Lower lobe of right lung (tissue), 2 donors: ENCODE data around the gene GPC3. TPM values are rescaled to one million over a fixed set of nuclear protein-coding genes. Genes with fewer than 3 reads are reported as not detected.

Experiments used
- ATAC-seq, 2 donors: fragments of 200-7000 bp; cut with Tn5 transposase; one replicate each; pipeline ENCODE4 v1.9.1; 2020 to 2022; ENCODE audit warnings: mild to moderate bottlenecking in 2 of 2, moderate library complexity in 2 of 2
- DNase-seq: peaks from one replicate; pipeline ENCODE4 v3.0.0-alpha.2; 2020
- H3K27ac ChIP-seq: fragments of 200-600 bp; one replicate; pipeline ENCODE4 v1.8.0; 2022
- H3K27me3 ChIP-seq: fragments of 200-600 bp; one replicate; pipeline ENCODE4 v1.8.0; 2022; ENCODE audit warnings: low read depth
- H3K36me3 ChIP-seq: fragments of 200-600 bp; one replicate; pipeline ENCODE4 v1.8.0; 2022; ENCODE audit warnings: mild to moderate bottlenecking
- H3K4me1 ChIP-seq: fragments of 200-600 bp; one replicate; pipeline ENCODE4 v1.8.0; 2022
- H3K4me3 ChIP-seq: fragments of 200-600 bp; one replicate; pipeline ENCODE4 v1.8.0; 2022; ENCODE audit warnings: mild to moderate bottlenecking
- H3K9me3 ChIP-seq: fragments of 200-600 bp; one replicate; pipeline ENCODE4 v1.8.0; 2022
- intact Hi-C: fragments of 100-400 bp; cut with DNase I; formaldehyde crosslinking; loops from one replicate; pipeline ENCODE4 v1.11.0; 2022
- total RNA-seq: library from RNA; stranded (reverse); fragmentation: NEBNext Ultra II Directional; extraction: Animal tissue kit (Norgen Biotek cat#: 25700); gene quantifications from one replicate; pipeline ENCODE4 v1.2.1, GENCODE V29; 2021
- TF ChIP-seq, protein P1 (sequence below): fragments of 200-600 bp; IDR thresholded peaks from one replicate; pipeline ENCODE4 v1.8.0; 2022; ENCODE audit warnings: antibody characterized with exemption, mild to moderate bottlenecking
- donor health status: DM: no; HTN: yes; CAD: no; lungs with severe emphysema.

The GPC3 gene
- total RNA-seq, 1 donor from 2014 or later: 50.2 TPM

DNA sequence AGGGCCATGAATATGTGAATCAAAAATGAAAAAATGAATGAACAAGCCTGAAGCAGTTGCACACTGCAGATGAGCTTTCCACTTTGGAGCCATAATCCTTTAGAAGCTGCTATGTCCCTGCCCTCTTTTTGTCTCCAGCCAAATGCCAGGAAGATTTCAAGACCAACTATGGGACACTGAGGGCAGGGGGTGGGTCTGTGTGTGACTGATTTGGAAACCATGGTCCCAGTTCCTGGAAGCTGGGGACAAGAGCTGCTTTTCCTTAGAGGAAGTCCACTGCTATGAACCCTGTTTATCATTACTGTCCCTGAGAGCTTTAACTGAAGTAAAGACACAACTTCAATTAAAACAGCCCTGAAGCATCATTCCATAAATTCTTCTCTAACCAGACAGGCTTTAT lies 416.2 kb downstream of the GPC3 start:
- intact Hi-C loops: no loop called here
- ATAC-seq: no peak

DNA sequence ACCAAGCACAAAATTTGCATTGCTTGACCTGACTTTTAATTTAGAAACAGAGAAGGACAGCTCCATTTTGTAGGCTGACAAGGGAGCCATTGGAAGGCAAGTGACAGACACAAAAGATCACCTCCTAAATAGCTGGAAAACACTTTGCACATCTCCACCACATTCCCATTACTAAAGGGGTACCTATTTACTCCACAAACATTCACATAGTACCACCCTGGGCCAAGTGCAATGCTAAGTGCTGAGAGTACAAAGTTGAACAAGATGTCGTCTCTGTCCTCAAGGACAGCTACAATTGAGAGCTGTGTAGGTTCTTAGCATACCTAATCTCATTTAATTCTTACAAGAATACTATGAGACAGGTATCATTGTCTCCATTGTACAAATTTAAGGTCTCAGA lies 417.3 kb downstream of the GPC3 start:
- Histone ChIP-seq H3K4me3 (no peak overlapping the region), H3K27me3 (no peaks in the 10 kb centered on the region), H3K9me3 (no peaks in the 10 kb centered on the region), H3K36me3 (no peaks in the 10 kb centered on the region), H3K27ac (no peak overlapping the region), H3K4me1 (no peaks in the 10 kb centered on the region)
- TF ChIP-seq, protein P1, sequence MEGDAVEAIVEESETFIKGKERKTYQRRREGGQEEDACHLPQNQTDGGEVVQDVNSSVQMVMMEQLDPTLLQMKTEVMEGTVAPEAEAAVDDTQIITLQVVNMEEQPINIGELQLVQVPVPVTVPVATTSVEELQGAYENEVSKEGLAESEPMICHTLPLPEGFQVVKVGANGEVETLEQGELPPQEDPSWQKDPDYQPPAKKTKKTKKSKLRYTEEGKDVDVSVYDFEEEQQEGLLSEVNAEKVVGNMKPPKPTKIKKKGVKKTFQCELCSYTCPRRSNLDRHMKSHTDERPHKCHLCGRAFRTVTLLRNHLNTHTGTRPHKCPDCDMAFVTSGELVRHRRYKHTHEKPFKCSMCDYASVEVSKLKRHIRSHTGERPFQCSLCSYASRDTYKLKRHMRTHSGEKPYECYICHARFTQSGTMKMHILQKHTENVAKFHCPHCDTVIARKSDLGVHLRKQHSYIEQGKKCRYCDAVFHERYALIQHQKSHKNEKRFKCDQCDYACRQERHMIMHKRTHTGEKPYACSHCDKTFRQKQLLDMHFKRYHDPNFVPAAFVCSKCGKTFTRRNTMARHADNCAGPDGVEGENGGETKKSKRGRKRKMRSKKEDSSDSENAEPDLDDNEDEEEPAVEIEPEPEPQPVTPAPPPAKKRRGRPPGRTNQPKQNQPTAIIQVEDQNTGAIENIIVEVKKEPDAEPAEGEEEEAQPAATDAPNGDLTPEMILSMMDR: no peak
- ATAC-seq (no peak), DNase-seq (no peak)
- intact Hi-C loops: no loop called here

More for the DNA sequence above, 416.2 kb downstream of the GPC3 start:
- DNase-seq: no peak
- Histone ChIP-seq H3K4me1 (no peaks in the 10 kb centered on the region), H3K36me3 (no peaks in the 10 kb centered on the region), H3K27ac (no peak overlapping the region), H3K27me3 (no peaks in the 10 kb centered on the region), H3K9me3 (no peaks in the 10 kb centered on the region), H3K4me3 (no peak overlapping the region)
- TF ChIP-seq, protein P1: no peak

DNA sequence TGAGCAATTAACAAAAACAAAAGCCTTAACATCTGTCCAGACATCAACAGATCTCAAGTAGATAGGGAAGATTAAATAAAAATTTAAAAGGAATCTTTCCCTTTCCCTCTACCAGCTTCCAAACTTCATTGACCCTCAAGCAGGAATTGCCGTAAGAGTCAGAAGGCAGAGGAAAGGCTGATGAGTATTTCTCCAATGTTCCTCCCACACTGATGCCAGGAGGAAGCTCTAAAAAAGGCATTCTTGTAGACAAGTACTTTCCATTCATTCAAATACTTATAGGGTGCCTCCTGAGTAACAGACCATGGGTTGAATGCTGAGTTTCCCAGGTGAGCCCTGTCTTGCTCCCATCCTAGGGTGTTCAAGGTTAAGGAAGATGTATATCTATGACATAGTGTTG lies 418.5 kb downstream of the GPC3 start:
- no peak for ATAC-seq
- TF ChIP-seq, protein P1: no peak
- intact Hi-C loops: no loop called here

DNA sequence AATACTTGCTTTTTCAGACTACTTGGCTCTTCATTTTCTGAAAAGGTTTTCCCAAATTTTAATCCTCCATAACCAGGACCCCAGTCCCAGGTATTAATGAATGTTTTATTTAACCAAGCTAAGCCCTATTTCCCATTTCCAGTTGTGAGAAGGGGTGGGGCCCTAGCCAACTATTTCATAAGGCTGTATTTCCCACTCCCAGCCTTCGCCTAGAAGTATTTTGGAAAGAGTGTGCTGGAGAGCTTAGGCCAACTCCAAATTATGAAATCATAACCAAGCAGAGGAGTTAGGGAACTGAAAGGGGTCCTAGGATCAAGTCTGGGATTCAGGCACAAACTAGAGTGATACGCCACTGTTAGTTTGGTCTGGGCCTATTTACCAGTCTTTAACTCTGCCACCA lies 421.7 kb downstream of the GPC3 start:
- Histone ChIP-seq H3K4me3 (no peak overlapping the region), H3K27ac (no peak overlapping the region), H3K9me3 (no peaks in the 10 kb centered on the region), H3K27me3 (no peaks in the 10 kb centered on the region), H3K4me1 (no peaks in the 10 kb centered on the region), H3K36me3 (no peaks in the 10 kb centered on the region)
- TF ChIP-seq, protein P1: no peak
- ATAC-seq (no peak), DNase-seq (no peak)
- intact Hi-C loops: no loop called here

More for the DNA sequence above, 418.5 kb downstream of the GPC3 start:
- H3K4me3 ChIP-seq: no peak overlapping the region
- no peaks in the 10 kb centered on the region for H3K4me1 ChIP-seq
- H3K27ac ChIP-seq: no peak overlapping the region
- no peaks in the 10 kb centered on the region for H3K9me3 ChIP-seq
- no peaks in the 10 kb centered on the region for H3K36me3 ChIP-seq
- no peak for DNase-seq
- no peaks in the 10 kb centered on the region for H3K27me3 ChIP-seq

DNA sequence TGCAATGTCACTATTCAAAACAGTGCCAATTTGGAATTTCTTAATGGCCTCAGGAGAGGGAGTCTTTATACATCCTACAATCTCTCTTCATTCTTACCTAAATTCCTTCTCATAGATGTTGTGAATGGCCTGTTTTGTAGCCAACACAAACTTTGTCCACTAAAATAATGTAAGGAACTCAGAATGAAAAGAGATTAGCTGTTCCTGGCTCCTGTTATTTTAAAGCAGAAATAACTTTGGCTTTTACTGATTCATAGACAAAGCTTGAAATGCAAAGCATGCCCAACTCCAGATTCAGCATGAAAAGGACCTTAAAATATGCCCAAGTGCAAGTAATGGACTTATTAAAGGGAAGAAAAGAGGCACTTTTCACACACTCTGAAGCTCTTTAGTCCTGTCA lies 424.1 kb downstream of the GPC3 start:
- TF ChIP-seq, protein P1: no peak
- DNase-seq (no peak), ATAC-seq (no peak)
- Histone ChIP-seq H3K36me3 (no peaks in the 10 kb centered on the region), H3K27ac (no peak overlapping the region), H3K27me3 (no peaks in the 10 kb centered on the region), H3K4me1 (no peaks in the 10 kb centered on the region), H3K9me3 (no peaks in the 10 kb centered on the region), H3K4me3 (no peak overlapping the region)
- intact Hi-C loops: no loop called here

DNA sequence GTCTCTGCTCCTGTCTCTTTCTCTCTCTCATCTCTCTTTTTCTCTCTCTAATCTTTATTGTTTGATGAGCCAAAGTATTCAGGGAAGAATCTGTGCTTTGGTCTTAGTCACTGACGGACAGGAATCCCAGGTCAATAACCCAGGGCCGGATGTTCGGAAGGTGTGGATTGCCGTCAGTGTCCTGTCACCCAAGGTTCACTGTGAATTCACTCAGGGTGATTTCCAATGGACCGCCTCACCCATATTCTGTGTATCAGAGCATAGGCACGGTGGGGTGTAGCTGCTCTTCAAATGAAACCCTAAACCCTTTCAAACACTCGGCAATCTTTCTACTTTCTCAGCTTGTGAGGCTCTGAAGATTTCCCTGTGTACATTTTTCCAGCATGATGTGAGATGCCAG lies 425.5 kb downstream of the GPC3 start:
- TF ChIP-seq, protein P1: no peak

More for the DNA sequence above, 425.5 kb downstream of the GPC3 start:
- Histone ChIP-seq H3K9me3 (no peaks in the 10 kb centered on the region), H3K27me3 (no peaks in the 10 kb centered on the region), H3K4me1 (no peaks in the 10 kb centered on the region), H3K4me3 (no peak overlapping the region), H3K27ac (no peak overlapping the region), H3K36me3 (no peaks in the 10 kb centered on the region)
- ATAC-seq (no peak), DNase-seq (no peak)
- intact Hi-C loops: no loop called here
